GM12801 (cell line): ENCODE results near the gene PXMP4.

ENCODE experiments used
- CTCF ChIP-seq: IDR thresholded peaks from one replicate; pipeline ENCODE4 v1.5.1; 2011; ENCODE audit warnings: control low read depth; ENCODE audit not compliant: insufficient read length; ENCODE audit errors: extremely low read depth

The PXMP4 gene

GRCh38 chr20:33719989-33720709 is at the start of gene PXMP4:
TSS of gene PXMP4 (minus strand) at chr20:33720310. CDS start at chr20:33720207, 103 bp downstream.
- no peak for TF ChIP-seq CTCF

GRCh38 chr20:33769043-33769442 is 48.9 kb upstream of the PXMP4 start:
- no peak for TF ChIP-seq CTCF

GRCh38 chr20:33767777-33768138 is 47.6 kb upstream of the PXMP4 start:
- TF ChIP-seq CTCF, result no peak

- TF ChIP-seq CTCF, result no peak
These were observed 46.6 kb upstream of the PXMP4 start for GRCh38 chr20:33766686-33767085.

GRCh38 chr20:33765592-33765991 is 45.5 kb upstream of the PXMP4 start:
- TF ChIP-seq CTCF, result no peak

- TF ChIP-seq CTCF, result no peak
These were observed 45.0 kb upstream of the PXMP4 start for GRCh38 chr20:33765099-33765498.

- no peak for TF ChIP-seq CTCF
These were observed 41.7 kb upstream of the PXMP4 start for GRCh38 chr20:33761698-33762250.
